ENCODE results near the gene UBE3C.

GRCh38 chr7:157299613-157300368 is 161.1 kb downstream of the UBE3C start:
- TF ChIP-seq POLR2AphosphoS5 (IDR thresholded peaks at IDR 0.05) (no peak), CTCF (IDR thresholded peaks at IDR 0.05) (no peak), POLR2A (IDR thresholded peaks at IDR 0.05) (no peak)

Measured in prostate gland (tissue), 2 donors.